Naive thymus-derived CD8-positive, alpha-beta T cell (primary cell): ENCODE data around the gene CFD. TPM values are rescaled to one million over a fixed set of nuclear protein-coding genes. Genes with fewer than 3 reads are reported as not detected.
"Not testable (repeated sequence)": the region's sequence is repeated elsewhere in the genome, so short reads cannot be mapped to it uniquely, and the experiment has no call there.

Experiments
- ATAC-seq, 2 donors: fragments of 150-1000 bp; cut with Tn5 transposase in 1 of 2; sonication (Bioruptor Pico), chemical (Tn5 transposase) in 1 of 2; 1 replicate in 1 of 2; 2 replicates in 1 of 2; pipeline ENCODE4 v1.10.0; 2021; ENCODE audit warnings: mild to moderate bottlenecking in 2 of 2, moderate library complexity in 2 of 2
- POLR2A ChIA-PET: fragments of 350-600 bp; sonication (Branson Sonifier 250); formaldehyde crosslinking; loops from one replicate; lab custom pipeline; 2021; ENCODE audit warnings: antibody characterized with exemption; lab: Charles Lee
- DNase-seq, 10 donors: peaks; one replicate each; pipeline versions ENCODE4 v3.0.0 to v3.0.0-alpha.2; 2020 to 2022
- H3K27ac Mint-ChIP-seq, 10 donors: one replicate each; pipeline ENCODE4 v1.8.0; 2020 to 2022; ENCODE audit warnings: mild to moderate bottlenecking in 10 of 10, mixed read lengths in 10 of 10, moderate library complexity in 4 of 10, inconsistent platforms in 1 of 10
- H3K27me3 Mint-ChIP-seq, 5 donors: one replicate each; pipeline ENCODE4 v1.8.0; 2021 to 2022; ENCODE audit warnings: mixed read lengths in 5 of 5
- H3K36me3 Mint-ChIP-seq, 3 donors: one replicate each; pipeline ENCODE4 v1.8.0; 2020 to 2022; ENCODE audit warnings: mixed read lengths in 3 of 3, mild to moderate bottlenecking in 2 of 3, inconsistent platforms in 1 of 3
- H3K4me1 Mint-ChIP-seq, 4 donors: one replicate each; pipeline ENCODE4 v1.8.0; 2021 to 2022; ENCODE audit warnings: mixed read lengths in 4 of 4
- H3K4me3 Mint-ChIP-seq, 10 donors: one replicate each; pipeline ENCODE4 v1.8.0; 2020 to 2022; ENCODE audit warnings: mild to moderate bottlenecking in 10 of 10, mixed read lengths in 10 of 10, moderate library complexity in 6 of 10, inconsistent platforms in 1 of 10
- H3K9me3 Mint-ChIP-seq, 9 donors: one replicate each; pipeline ENCODE4 v1.8.0; 2020 to 2022; ENCODE audit warnings: mixed read lengths in 9 of 9, mild to moderate bottlenecking in 3 of 9, inconsistent platforms in 1 of 9, moderate library complexity in 1 of 9
- polyA plus RNA-seq, 3 donors: library from polyadenylated mRNA; unstranded; fragments of 300-500 nt; fragmentation: Illumina TruSeq; gene quantifications; one replicate each; pipeline ENCODE4 v1.2.3, GENCODE V29; 2021
- total RNA-seq, 8 experiments: library from RNA in 2 of 8; stranded (reverse) in 2 of 8; gene quantifications; one replicate each; pipeline ENCODE4 v1.2.3 and lab custom pipeline; 2021 to 2026

Gene CFD
- total and polyA plus RNA-seq, 5 experiments from 2014 or later: 2.4 to 10.0 (median 3.9) TPM

GRCh38 chr19:888581-889385 lies 29.3 kb downstream of the CFD start:
- POLR2A ChIA-PET: interaction anchor here (0.6 to 14.3 kb wide), 10 partner anchors 10 to 187 kb away, joined by 3 to 376 read pairs (median 4); partner anchors contain the start of gene KISS1R
- H3K36me3 Mint-ChIP-seq: peaks cover 0 to 22% (median 3%) of the 10 kb centered on the region in 3 donors
- H3K27ac Mint-ChIP-seq: peak overlapping the region in 7 of 10 donors; percentile 18 to 96 (median 84)
- H3K4me1 Mint-ChIP-seq: peaks cover 6 to 39% (median 26%) of the 10 kb centered on the region in 4 donors
- peaks cover 0 to 3% (median 0%) of the 10 kb centered on the region in 5 donors for H3K27me3 Mint-ChIP-seq
- H3K4me3 Mint-ChIP-seq: peak overlapping the region in 6 of 10 donors; percentile 20 to 74 (median 53)
- H3K9me3 Mint-ChIP-seq: no peaks in the 10 kb centered on the region
- DNase-seq: peak in 3 of 10 donors; percentile 42 to 75 (median 58)
- ATAC-seq: peak in 1 of 2 donors; percentile 48

GRCh38 chr19:889662-890295 lies 30.3 kb downstream of the CFD start:
- no peak for ATAC-seq
- peak overlapping the region in 6 of 10 donors; percentile 17 to 89 (median 69) for H3K27ac Mint-ChIP-seq

GRCh38 chr19:890831-891230 lies 31.4 kb downstream of the CFD start:
- Mint-ChIP-seq H3K9me3 (no peaks in the 10 kb centered on the region), H3K27me3 (peaks cover 0 to 3% (median 0%) of the 10 kb centered on the region in 5 donors), H3K36me3 (peaks cover 0 to 19% (median 2%) of the 10 kb centered on the region in 3 donors), H3K4me1 (peaks cover 6 to 45% (median 32%) of the 10 kb centered on the region in 4 donors), H3K27ac (peak overlapping the region in 7 of 10 donors; percentile 15 to 79 (median 48)), H3K4me3 (peak overlapping the region; percentile 33 to 84 (median 70))
- DNase-seq (no peak), ATAC-seq (no peak)
- POLR2A ChIA-PET: interaction anchor here (0.9 to 14.3 kb wide), 4 partner anchors 15 to 27 kb away, joined by 3 to 376 read pairs (median 4); partner anchors contain the start of gene KISS1R

More at GRCh38 chr19:889662-890295, 30.3 kb downstream of the CFD start:
- Mint-ChIP-seq H3K4me3 (peak overlapping the region in 6 of 10 donors; percentile 6 to 73 (median 25)), H3K27me3 (peaks cover 0 to 3% (median 0%) of the 10 kb centered on the region in 5 donors), H3K9me3 (no peaks in the 10 kb centered on the region), H3K36me3 (peaks cover 0 to 22% (median 3%) of the 10 kb centered on the region in 3 donors), H3K4me1 (peaks cover 6 to 42% (median 30%) of the 10 kb centered on the region in 4 donors)
- POLR2A ChIA-PET: interaction anchor here (0.8 to 14.3 kb wide), 5 partner anchors 16 to 29 kb away, joined by 4 to 376 read pairs (median 5); partner anchors contain the start of gene KISS1R
- no peak for DNase-seq

GRCh38 chr19:891421-892200 lies 32.1 kb downstream of the CFD start:
- not testable (repeated sequence) for H3K27me3 Mint-ChIP-seq, ATAC-seq, H3K9me3 Mint-ChIP-seq, DNase-seq
- Mint-ChIP-seq H3K4me3 (peak overlapping the region; percentile 44 to 91 (median 80)), H3K27ac (peak overlapping the region; percentile 37 to 99 (median 76)), H3K4me1 (peaks cover 6 to 45% (median 32%) of the 10 kb centered on the region in 4 donors), H3K36me3 (peaks cover 0 to 22% (median 2%) of the 10 kb centered on the region in 3 donors)
- POLR2A ChIA-PET: interaction anchor here (0.9 to 14.3 kb wide), 11 partner anchors 9 to 378 kb away, joined by 3 to 376 read pairs (median 12); partner anchors contain the start of genes CIRBP, KISS1R and WDR18

GRCh38 chr19:892243-892893 lies 32.9 kb downstream of the CFD start:
- Mint-ChIP-seq H3K4me3 (peak overlapping the region; percentile 73 to 91 (median 80)), H3K36me3 (peaks cover 0 to 25% (median 6%) of the 10 kb centered on the region in 3 donors), H3K27ac (peak overlapping the region; percentile 59 to 99 (median 80)), H3K27me3 (peaks cover 0 to 3% (median 0%) of the 10 kb centered on the region in 5 donors), H3K4me1 (peaks cover 6 to 41% (median 32%) of the 10 kb centered on the region in 4 donors), H3K9me3 (no peaks in the 10 kb centered on the region)
- DNase-seq: peak in 1 of 10 donors; percentile 53
- POLR2A ChIA-PET: interaction anchor here (0.6 to 14.3 kb wide), 20 partner anchors 10 to 377 kb away, joined by 3 to 376 read pairs (median 7); partner anchors contain the start of genes ARHGAP45, CIRBP, KISS1R and R3HDM4
- peak in 1 of 2 donors; percentile 22 for ATAC-seq

- Mint-ChIP-seq H3K36me3 (peaks cover 0 to 23% (median 6%) of the 10 kb centered on the region in 3 donors), H3K27ac (peak within 1 kb of the TSS; percentile 97 to 100 (median 99)), H3K4me1 (peaks cover 6 to 38% (median 33%) of the 10 kb centered on the region in 4 donors), H3K4me3 (peak within 1 kb of the TSS; percentile 88 to 96 (median 91)), H3K9me3 (no peaks in the 10 kb centered on the region), H3K27me3 (peaks cover 0 to 3% (median 0%) of the 10 kb centered on the region in 5 donors)
- POLR2A ChIA-PET: interaction anchor here (0.5 to 14.3 kb wide), 24 partner anchors 11 to 1010 kb away, joined by 3 to 376 read pairs (median 7); partner anchors contain the start of genes ARHGAP45, CIRBP, KISS1R and R3HDM4
- DNase-seq (peak; percentile 85 to 99 (median 90)), ATAC-seq (peak; percentile 86 to 96)
Measured at GRCh38 chr19:892894-893689, 33.6 kb downstream of the CFD start, which contains the start of the genes MED16 and RNU6-9. TSS of gene MED16 (minus strand) at chr19:893187. CDS start at chr19:891131, 2,056 bp downstream. TSS of gene RNU6-9 (plus strand) at chr19:893484.

- Mint-ChIP-seq H3K36me3 (peaks cover 0 to 30% (median 6%) of the 10 kb centered on the region in 3 donors), H3K4me3 (no peak overlapping the region), H3K27me3 (peaks cover 0 to 6% (median 0%) of the 10 kb centered on the region in 5 donors), H3K27ac (peak overlapping the region in 5 of 10 donors; percentile 21 to 57 (median 51)), H3K9me3 (no peaks in the 10 kb centered on the region), H3K4me1 (peaks cover 6 to 46% (median 20%) of the 10 kb centered on the region in 4 donors)
- ATAC-seq: no peak
- DNase-seq: no peak
- POLR2A ChIA-PET: interaction anchor here (0.8 to 14.3 kb wide), 6 partner anchors 9 to 33 kb away, joined by 3 to 376 read pairs (median 6); no protein-coding TSS in a partner anchor
Measured at GRCh38 chr19:896434-896833, 37.0 kb downstream of the CFD start.

- Mint-ChIP-seq H3K4me1 (peaks cover 6 to 45% (median 19%) of the 10 kb centered on the region in 4 donors), H3K27me3 (peaks cover 0 to 6% (median 0%) of the 10 kb centered on the region in 5 donors), H3K27ac (peak overlapping the region in 7 of 10 donors; percentile 8 to 57 (median 51)), H3K4me3 (no peak overlapping the region), H3K9me3 (no peaks in the 10 kb centered on the region), H3K36me3 (peaks cover 0 to 32% (median 6%) of the 10 kb centered on the region in 3 donors)
- ATAC-seq: no peak
- POLR2A ChIA-PET: interaction anchor here (0.6 to 14.3 kb wide), 8 partner anchors 9 to 33 kb away, joined by 3 to 376 read pairs (median 6); no protein-coding TSS in a partner anchor
- no peak for DNase-seq
Measured at GRCh38 chr19:896999-897398, 37.5 kb downstream of the CFD start.

GRCh38 chr19:897442-898039 lies 38.1 kb downstream of the CFD start:
- H3K4me3 Mint-ChIP-seq: peak overlapping the region in 1 of 10 donors; percentile 30
- peaks cover 0 to 34% (median 6%) of the 10 kb centered on the region in 3 donors for H3K36me3 Mint-ChIP-seq
- peak overlapping the region in 8 of 10 donors; percentile 9 to 69 (median 36) for H3K27ac Mint-ChIP-seq
- no peak for DNase-seq
- peaks cover 6 to 45% (median 17%) of the 10 kb centered on the region in 4 donors for H3K4me1 Mint-ChIP-seq
- POLR2A ChIA-PET: interaction anchor here (0.6 to 14.3 kb wide), 6 partner anchors 8 to 32 kb away, joined by 4 to 376 read pairs (median 8); no protein-coding TSS in a partner anchor
- no peaks in the 10 kb centered on the region for H3K9me3 Mint-ChIP-seq
- H3K27me3 Mint-ChIP-seq: peaks cover 0 to 6% (median 0%) of the 10 kb centered on the region in 5 donors
- ATAC-seq: no peak
